ENCODE results near the gene NUCB2.

The NUCB2 gene

DNA sequence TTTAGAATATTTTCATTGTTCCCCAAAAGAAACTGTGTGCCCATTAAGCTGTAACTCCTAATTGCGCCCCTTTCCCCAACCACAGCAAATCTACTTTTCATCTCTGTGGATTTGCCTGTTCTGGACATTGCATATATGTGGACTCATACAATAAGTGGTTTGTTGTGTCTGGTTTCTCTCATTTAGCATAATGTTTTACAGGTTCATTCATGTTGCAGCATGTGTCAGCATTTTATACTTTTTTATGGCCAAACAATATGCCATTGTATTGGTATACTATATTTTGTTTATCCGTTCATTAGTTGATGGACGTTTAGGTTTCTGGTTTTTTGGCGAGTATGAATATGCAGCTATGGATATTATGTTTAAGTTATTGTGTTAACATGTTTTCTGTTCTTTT lies 23.8 kb downstream of the NUCB2 start:
- no peak for DNase-seq (ENCODE audit: low spot score)
- Histone ChIP-seq H3K27ac (no peak overlapping the region), H3K4me3 (no peak overlapping the region)
- TF ChIP-seq, protein P1, sequence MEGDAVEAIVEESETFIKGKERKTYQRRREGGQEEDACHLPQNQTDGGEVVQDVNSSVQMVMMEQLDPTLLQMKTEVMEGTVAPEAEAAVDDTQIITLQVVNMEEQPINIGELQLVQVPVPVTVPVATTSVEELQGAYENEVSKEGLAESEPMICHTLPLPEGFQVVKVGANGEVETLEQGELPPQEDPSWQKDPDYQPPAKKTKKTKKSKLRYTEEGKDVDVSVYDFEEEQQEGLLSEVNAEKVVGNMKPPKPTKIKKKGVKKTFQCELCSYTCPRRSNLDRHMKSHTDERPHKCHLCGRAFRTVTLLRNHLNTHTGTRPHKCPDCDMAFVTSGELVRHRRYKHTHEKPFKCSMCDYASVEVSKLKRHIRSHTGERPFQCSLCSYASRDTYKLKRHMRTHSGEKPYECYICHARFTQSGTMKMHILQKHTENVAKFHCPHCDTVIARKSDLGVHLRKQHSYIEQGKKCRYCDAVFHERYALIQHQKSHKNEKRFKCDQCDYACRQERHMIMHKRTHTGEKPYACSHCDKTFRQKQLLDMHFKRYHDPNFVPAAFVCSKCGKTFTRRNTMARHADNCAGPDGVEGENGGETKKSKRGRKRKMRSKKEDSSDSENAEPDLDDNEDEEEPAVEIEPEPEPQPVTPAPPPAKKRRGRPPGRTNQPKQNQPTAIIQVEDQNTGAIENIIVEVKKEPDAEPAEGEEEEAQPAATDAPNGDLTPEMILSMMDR (IDR thresholded peaks at IDR 0.05), result no peak

DNA sequence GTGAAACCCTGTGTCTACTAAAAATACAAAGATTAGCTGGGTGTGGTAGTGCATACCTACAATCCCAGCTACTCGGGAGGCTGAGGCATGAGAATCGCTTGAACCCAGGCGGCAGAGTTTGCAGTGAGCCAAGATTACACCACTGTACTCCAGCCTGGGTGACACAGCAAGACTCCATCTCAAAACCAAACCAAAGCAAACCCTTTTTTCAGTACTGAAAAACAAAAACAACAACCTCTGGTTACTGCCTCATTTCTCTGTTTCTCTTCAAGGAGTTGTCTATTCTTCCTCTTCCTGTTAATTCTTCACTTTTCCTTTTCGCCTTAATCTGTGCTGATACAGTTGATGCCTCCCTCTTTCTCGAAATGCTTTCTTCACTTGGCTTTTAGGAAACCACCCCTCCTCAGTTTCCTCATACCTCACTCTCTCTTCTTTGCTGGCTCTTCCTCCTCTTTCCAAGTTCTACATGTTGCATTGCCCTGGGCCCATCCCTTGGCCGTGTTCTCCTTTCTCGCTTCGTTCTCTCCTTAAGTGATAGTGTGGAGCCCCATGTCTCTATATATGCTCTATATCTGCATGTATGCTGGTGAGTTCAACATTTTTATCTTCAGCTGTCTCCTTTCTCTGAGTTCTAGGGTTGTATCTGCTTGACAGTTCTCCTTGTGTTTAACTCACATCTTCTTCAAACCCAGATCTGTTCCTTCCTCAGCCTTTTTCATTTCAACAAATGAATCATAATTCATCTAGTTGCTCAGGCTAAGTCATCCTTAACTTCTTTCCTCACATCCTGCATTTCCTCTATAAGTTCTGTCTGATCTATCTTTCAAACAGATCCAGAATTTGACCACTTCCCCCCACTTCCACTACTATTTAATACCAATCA lies 37.1 kb downstream of the NUCB2 start:
- TF ChIP-seq, protein P1 (IDR thresholded peaks at IDR 0.05), result no peak
- no peak overlapping the region for H3K4me3 ChIP-seq
- no peak for DNase-seq (ENCODE audit: low spot score)
- peak overlapping the region in 1 of 2 donors; percentile 33 for H3K27ac ChIP-seq

DNA sequence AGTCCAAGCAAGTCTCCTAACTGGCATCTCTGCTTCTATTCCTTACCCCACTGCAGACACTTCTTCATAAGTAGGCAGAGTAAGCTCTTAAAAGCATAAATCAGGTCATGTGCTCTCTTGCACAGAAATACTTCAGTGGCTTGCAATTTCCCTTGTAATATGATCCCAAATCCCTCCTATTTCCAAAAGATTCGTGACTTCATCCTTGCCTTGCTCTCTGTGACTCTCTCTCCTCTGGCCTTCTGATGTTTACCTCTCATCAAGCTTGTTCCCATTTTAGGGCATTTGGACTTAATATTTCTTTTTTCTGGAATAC lies 37.7 kb downstream of the NUCB2 start:
- DNase-seq (ENCODE audit: low spot score), result no peak
- TF ChIP-seq, protein P1 (IDR thresholded peaks at IDR 0.05), result no peak
- no peak overlapping the region for H3K4me3 ChIP-seq
- H3K27ac ChIP-seq, result peak overlapping the region in 1 of 2 donors; percentile 33

DNA sequence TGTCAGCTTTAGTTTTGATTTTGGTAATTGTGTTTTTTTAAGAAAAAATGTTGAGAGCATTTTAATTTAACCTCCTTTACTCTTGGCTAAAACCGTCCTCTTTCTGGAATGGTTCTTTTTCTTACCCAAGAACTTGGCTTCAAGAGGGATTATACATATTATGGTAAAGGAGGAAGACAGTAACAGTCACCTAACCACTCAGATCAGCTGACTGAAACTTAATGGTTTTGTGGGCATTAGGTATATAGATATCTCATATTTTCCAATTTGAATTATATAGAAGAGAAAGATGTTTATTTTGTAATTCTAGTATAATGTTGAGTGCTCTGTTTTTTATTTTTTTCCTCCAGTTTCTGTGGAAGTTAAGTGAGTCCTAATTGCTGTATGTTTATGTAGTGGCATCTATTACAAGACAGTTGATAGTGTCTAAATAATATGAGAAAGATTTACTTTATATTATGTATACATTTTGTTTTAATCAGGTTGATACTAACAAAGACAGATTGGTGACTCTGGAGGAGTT lies 38.4 kb downstream of the NUCB2 start:
- no peak overlapping the region for H3K27ac ChIP-seq
- no peak for DNase-seq (ENCODE audit: low spot score)
- TF ChIP-seq, protein P1 (IDR thresholded peaks at IDR 0.05), result no peak
- H3K4me3 ChIP-seq, result no peak overlapping the region

DNA sequence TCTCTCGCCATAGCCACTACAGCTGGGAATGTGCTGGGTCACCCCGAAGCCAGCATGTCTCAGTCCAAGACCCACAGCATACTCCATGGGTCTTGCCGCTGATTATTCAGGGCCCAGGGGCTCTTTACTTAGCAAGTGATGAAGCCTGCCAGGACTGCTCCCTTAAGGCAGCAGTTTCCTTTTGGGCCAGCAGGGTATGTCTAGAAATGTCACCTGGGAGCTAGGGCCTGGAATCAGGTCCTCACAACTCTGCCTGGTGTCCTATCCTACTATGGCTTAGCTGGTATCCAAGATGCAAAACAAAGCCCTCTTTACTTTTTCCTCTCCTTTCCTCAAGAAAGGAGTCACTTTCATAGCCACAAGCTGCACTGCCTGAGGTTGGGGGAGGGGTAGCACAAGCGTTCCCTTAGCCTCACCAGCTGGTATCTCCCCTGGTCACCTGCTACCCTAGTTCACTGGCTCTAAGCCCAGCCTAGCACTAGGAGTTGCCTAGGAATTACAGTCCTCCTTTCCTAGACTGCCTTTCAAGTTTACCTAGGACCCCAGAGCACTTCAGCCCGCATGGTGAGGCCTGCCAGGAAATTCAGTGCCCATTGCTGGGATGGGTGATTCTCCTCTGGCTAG lies 52.4 kb downstream of the NUCB2 start:
- DNase-seq (ENCODE audit: low spot score), result no peak
- Histone ChIP-seq H3K27ac (no peak overlapping the region), H3K4me3 (no peak overlapping the region)
- TF ChIP-seq, protein P1 (IDR thresholded peaks at IDR 0.05), result no peak

DNA sequence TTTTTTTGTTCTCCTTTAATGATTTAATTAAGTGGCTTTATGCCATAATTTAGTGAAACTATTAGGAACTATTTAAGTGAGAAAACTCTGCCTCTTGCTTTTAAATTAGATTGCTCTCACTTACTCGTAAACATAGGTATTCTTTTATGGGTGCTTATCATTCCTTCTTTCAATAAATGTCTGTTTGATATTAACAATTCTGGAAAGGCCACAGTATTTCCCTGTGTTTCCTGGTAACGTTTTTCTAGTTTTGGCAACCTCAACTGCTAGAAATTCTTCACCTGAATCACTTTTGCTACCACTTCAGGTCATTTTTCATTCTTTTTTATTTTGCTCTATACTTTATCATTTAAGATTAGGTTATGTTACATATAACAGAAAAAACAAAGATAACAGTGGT lies 55.1 kb downstream of the NUCB2 start:
- no peak for DNase-seq (ENCODE audit: low spot score)
- no peak overlapping the region for H3K27ac ChIP-seq
- no peak overlapping the region for H3K4me3 ChIP-seq
- TF ChIP-seq, protein P1 (IDR thresholded peaks at IDR 0.05), result no peak

Data from coronary artery (tissue), 2 donors.